GM18508 (cell line): ENCODE results near the gene MAGEA8.
"Not testable (repeated sequence)": the region's sequence is repeated elsewhere in the genome, so short reads cannot be mapped to it uniquely, and the experiment has no call there.

Source experiments
- ATAC-seq: cut with Tn5 transposase; IDR thresholded peaks from one replicate; pipeline ENCODE4 v1.9.1; 2021; ENCODE audit warnings: moderate number of reproducible peaks; ENCODE audit not compliant: insufficient read depth, unreplicated experiment

The MAGEA8 gene

GRCh38 chrX:149903889-149904748 lies 23.1 kb downstream of the MAGEA8 start:
- ATAC-seq, result peak; percentile 36

- peak; percentile 55 for ATAC-seq
Measured at GRCh38 chrX:149908308-149908707, 27.3 kb downstream of the MAGEA8 start.

- no peak for ATAC-seq
Measured at GRCh38 chrX:149908727-149909126, 27.7 kb downstream of the MAGEA8 start.

- no peak for ATAC-seq
Measured at GRCh38 chrX:149909324-149910177, 28.6 kb downstream of the MAGEA8 start.

GRCh38 chrX:149910178-149910695 lies 29.3 kb downstream of the MAGEA8 start:
- ATAC-seq, result no peak

- peak; percentile 60 for ATAC-seq
Measured at GRCh38 chrX:149916745-149917392, 35.9 kb downstream of the MAGEA8 start.

- ATAC-seq, result not testable (repeated sequence)
Measured at GRCh38 chrX:149923836-149924235, 42.9 kb downstream of the MAGEA8 start.

- ATAC-seq, result not testable (repeated sequence)
Measured at GRCh38 chrX:149924434-149924833, 43.5 kb downstream of the MAGEA8 start.

- not testable (repeated sequence) for ATAC-seq
Measured at GRCh38 chrX:149927245-149927963, 46.4 kb downstream of the MAGEA8 start.

GRCh38 chrX:149927964-149928258 lies 46.9 kb downstream of the MAGEA8 start:
- ATAC-seq, result not testable (repeated sequence)

GRCh38 chrX:149928635-149929034 lies 47.7 kb downstream of the MAGEA8 start:
- ATAC-seq, result not testable (repeated sequence)

GRCh38 chrX:149929400-149929799 lies 48.4 kb downstream of the MAGEA8 start, which contains the start of gene HSFX4:
TSS of gene HSFX4 (plus strand) at chrX:149929573. CDS start at chrX:149929645, 72 bp downstream.
- ATAC-seq, result not testable (repeated sequence)

- not testable (repeated sequence) for ATAC-seq
Measured at GRCh38 chrX:149931355-149931754, 50.4 kb downstream of the MAGEA8 start.

- ATAC-seq, result not testable (repeated sequence)
Measured at GRCh38 chrX:149932150-149932549, 51.2 kb downstream of the MAGEA8 start.

- not testable (repeated sequence) for ATAC-seq
Measured at GRCh38 chrX:149932970-149933369, 52.0 kb downstream of the MAGEA8 start.

GRCh38 chrX:149933547-149933946 lies 52.6 kb downstream of the MAGEA8 start:
- ATAC-seq, result not testable (repeated sequence)
